BLaER1 treated with 17β-estradiol and CSF1 and Interleukin-3, amounts not matched to agents 10 nM and 100 nM (cell line): ENCODE data around the gene NPPA.

Experiments used
- H3K27ac ChIP-seq, 11 experiments: shearing (Covaris generic); formaldehyde crosslinking; 2 replicates each; pipeline ENCODE4 v1.8.1; 2022
- H3K27me3 ChIP-seq, 11 experiments: shearing (Covaris generic); formaldehyde crosslinking; 2 replicates each; pipeline ENCODE4 v1.8.1; 2022
- H3K36me3 ChIP-seq, 11 experiments: shearing (Covaris generic); formaldehyde crosslinking; 2 replicates each; pipeline ENCODE4 v1.8.1; 2022
- H3K4me1 ChIP-seq, 10 experiments: shearing (Covaris generic); formaldehyde crosslinking; 2 replicates each; pipeline ENCODE4 v1.8.1; 2022
- H3K4me2 ChIP-seq, 11 experiments: shearing (Covaris generic); formaldehyde crosslinking; 2 replicates each; pipeline ENCODE4 v1.8.1; 2022
- H3K4me3 ChIP-seq, 10 experiments: shearing (Covaris generic); formaldehyde crosslinking; 2 replicates each; pipeline ENCODE4 v1.8.1; 2022
- H3K9ac ChIP-seq, 11 experiments: shearing (Covaris generic); formaldehyde crosslinking; 2 replicates each; pipeline ENCODE4 v1.8.1; 2022
- H3K9me3 ChIP-seq, 11 experiments: shearing (Covaris generic); formaldehyde crosslinking; replicated peaks in 1 of 11; 2 replicates each; pipeline ENCODE4 v1.8.1; 2022
- H4K20me1 ChIP-seq, 11 experiments: shearing (Covaris generic); formaldehyde crosslinking; 2 replicates each; pipeline ENCODE4 v1.8.1; 2022
- Cebpa-rat ChIP-seq, 11 experiments: shearing (Covaris generic); IDR thresholded peaks; 2 replicates each; pipeline ENCODE4 v1.8.1; 2022

NPPA gene

DNA sequence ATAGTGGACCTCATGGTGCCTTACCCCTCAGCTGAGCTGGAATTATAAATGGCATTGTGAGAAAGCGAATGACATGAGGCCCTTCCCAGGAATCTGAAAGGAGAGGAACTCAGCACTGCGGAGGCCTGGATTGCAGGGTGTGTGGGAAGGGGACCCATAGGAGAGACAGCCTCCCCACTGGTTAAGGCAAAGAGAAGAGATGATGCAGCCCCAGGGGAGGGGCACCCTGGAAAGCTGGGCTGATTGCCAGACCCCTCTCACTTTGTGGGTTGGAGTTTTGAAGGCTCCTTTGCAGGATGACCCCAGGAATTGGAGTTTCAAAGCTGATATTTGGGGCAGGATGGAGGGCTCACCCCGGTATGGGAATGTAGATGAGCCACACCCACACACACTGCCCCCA is 9.1 kb upstream of the NPPA start:
- Histone ChIP-seq H3K4me1 (peaks cover 3 to 47% (median 31%) of the 10 kb centered on the region in 10 experiments; a peak in 19 of 20 replicates), H3K27ac (no peak overlapping the region), H4K20me1 (peaks cover 0 to 46% (median 4%) of the 10 kb centered on the region in 11 experiments; a peak in 6 of 22 replicates), H3K9me3 (no peaks in the 10 kb centered on the region), H3K27me3 (peaks cover 11 to 25% (median 15%) of the 10 kb centered on the region in 11 experiments), H3K4me2 (peak overlapping the region in 9 of 11 experiments; percentile 9 to 80 (median 60); a peak in 17 of 22 replicates), H3K4me3 (no peak overlapping the region), H3K36me3 (no peaks in the 10 kb centered on the region), H3K9ac (no peak overlapping the region)
- no peak for TF ChIP-seq Cebpa-rat (IDR thresholded peaks at IDR 0.05)

DNA sequence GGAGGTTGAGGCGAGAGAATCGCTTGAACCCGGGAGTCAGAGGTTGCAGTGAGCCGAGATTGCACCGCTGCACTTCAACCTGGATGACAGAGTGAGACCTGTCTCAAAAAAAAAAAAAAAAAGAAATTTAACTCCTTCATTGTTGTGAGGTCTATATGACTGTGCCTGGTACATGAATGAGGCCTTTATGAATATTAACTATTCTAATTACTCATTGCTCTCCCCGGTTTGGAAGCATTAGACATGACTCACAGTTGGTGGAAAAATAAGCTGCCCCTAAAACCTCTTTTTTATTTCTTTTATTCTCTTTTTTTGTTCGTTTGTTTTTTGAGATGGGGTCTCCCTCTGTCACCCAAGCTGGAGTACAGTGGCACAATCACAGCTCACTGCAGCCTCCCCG is 7.8 kb upstream of the NPPA start:
- Histone ChIP-seq H3K27me3 (peaks cover 11 to 25% (median 15%) of the 10 kb centered on the region in 11 experiments), H3K4me2 (no peak overlapping the region), H3K36me3 (no peaks in the 10 kb centered on the region), H3K27ac (no peak overlapping the region), H3K9ac (no peak overlapping the region), H3K4me1 (peaks cover 15 to 60% (median 44%) of the 10 kb centered on the region in 10 experiments), H3K9me3 (no peaks in the 10 kb centered on the region), H4K20me1 (peaks cover 0 to 54% (median 7%) of the 10 kb centered on the region in 11 experiments; a peak in 6 of 22 replicates), H3K4me3 (no peak overlapping the region)
- no peak for TF ChIP-seq Cebpa-rat (IDR thresholded peaks at IDR 0.05)

DNA sequence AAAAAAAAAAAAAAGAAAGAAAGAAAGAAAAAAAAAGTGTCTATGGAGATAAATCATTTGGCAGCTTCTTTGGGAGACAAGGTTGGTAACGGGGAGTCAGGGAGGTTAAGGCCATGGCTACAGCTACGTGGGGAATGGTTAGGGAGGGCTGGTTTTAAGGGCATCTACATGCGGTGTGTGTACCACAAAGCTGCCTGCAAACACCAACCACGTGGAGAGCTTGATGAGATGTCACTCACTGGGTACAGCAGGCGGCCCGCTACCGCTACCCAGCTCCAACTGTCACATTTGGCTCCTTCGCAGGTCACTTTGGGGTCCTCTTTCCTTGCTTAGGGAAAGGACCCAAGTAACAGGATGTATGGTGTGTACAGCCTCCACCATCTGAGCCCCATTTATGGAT is 6.9 kb upstream of the NPPA start:
- Histone ChIP-seq H3K36me3 (no peaks in the 10 kb centered on the region), H3K9ac (no peak overlapping the region), H3K4me1 (peaks cover 15 to 69% (median 53%) of the 10 kb centered on the region in 10 experiments), H3K27me3 (peaks cover 11 to 23% (median 15%) of the 10 kb centered on the region in 11 experiments), H3K4me2 (peak overlapping the region in 1 of 11 experiments; percentile 0; a peak in 2 of 22 replicates), H3K4me3 (no peak overlapping the region), H3K9me3 (no peaks in the 10 kb centered on the region), H4K20me1 (peaks cover 0 to 51% (median 7%) of the 10 kb centered on the region in 11 experiments; a peak in 6 of 22 replicates), H3K27ac (no peak overlapping the region)
- TF ChIP-seq Cebpa-rat (IDR thresholded peaks at IDR 0.05) = no peak

DNA sequence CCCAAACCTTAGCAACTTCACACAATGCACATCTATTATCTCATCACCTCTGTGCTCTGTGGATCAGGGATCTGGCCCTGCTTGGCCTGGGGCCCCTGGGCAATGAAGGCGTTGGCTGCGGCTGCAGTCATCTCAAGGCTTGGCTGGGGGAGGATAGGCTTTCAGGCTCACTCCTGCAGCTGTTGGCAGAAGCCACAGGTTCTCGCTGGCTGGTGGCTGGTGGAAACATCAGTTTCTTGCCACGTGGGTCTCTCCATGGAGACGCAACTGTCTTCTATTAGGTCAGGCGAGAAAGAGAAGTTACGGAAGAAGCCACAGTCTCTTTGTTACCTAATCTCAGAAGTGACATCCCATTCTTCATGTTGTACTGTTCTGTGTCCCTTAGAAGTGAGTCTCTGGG is 3.6 kb upstream of the NPPA start:
- peak overlapping the region in 6 of 11 experiments; percentile 37 to 66 (median 52); a peak in 10 of 22 replicates for H3K27ac ChIP-seq
- peaks cover 0 to 46% (median 14%) of the 10 kb centered on the region in 11 experiments; a peak in 12 of 22 replicates for H4K20me1 ChIP-seq
- no peak overlapping the region for H3K4me3 ChIP-seq
- peak overlapping the region in 2 of 11 experiments; percentile 14 to 33; a peak in 1 of 22 replicates for H3K9ac ChIP-seq
- peak overlapping the region; percentile 28 to 87 (median 72); a peak in 21 of 22 replicates for H3K4me2 ChIP-seq
- H3K9me3 ChIP-seq = no peaks in the 10 kb centered on the region
- H3K4me1 ChIP-seq = peaks cover 22 to 71% (median 63%) of the 10 kb centered on the region in 10 experiments
- TF ChIP-seq Cebpa-rat (IDR thresholded peaks at IDR 0.05) = 0 out of 22 replicates have a peak, but pooled peaks of 1 of the 11 experiments have one; percentile 24
- no peaks in the 10 kb centered on the region for H3K27me3 ChIP-seq
- H3K36me3 ChIP-seq = peaks cover 0 to 12% (median 0%) of the 10 kb centered on the region in 11 experiments; a peak in 9 of 22 replicates

DNA sequence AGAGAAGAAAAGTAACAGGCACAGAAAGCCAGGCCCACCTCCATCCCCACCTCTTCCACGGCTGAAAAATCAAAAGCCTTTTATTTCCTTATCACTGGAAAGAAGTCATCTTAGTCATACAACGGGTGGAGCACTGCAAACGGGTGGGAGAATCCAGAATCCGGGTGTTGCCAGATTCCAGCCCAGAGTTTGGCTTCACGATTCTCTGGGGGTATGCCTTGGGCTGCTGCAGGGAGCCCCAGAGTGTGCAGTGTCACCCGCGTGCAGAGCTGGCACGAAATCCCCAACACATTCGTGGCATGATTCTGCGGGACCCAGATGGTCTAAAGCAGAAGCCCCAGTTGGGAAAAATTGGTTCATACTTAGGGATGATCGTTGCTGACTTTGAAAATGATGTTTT is 2.6 kb upstream of the NPPA start:
- Histone ChIP-seq H3K4me3 (no peak overlapping the region), H3K4me2 (peak overlapping the region in 9 of 11 experiments; percentile 5 to 87 (median 73); a peak in 15 of 22 replicates), H3K9me3 (no peaks in the 10 kb centered on the region), H3K4me1 (peaks cover 22 to 81% (median 73%) of the 10 kb centered on the region in 10 experiments), H3K9ac (no peak overlapping the region), H4K20me1 (peaks cover 0 to 56% (median 19%) of the 10 kb centered on the region in 11 experiments; a peak in 14 of 22 replicates), H3K36me3 (peaks cover 0 to 22% (median 5%) of the 10 kb centered on the region in 11 experiments; a peak in 13 of 22 replicates), H3K27me3 (no peaks in the 10 kb centered on the region), H3K27ac (peak overlapping the region in 3 of 11 experiments; percentile 47 to 66 (median 58); a peak in 4 of 22 replicates)
- TF ChIP-seq Cebpa-rat (IDR thresholded peaks at IDR 0.05) = no peak

DNA sequence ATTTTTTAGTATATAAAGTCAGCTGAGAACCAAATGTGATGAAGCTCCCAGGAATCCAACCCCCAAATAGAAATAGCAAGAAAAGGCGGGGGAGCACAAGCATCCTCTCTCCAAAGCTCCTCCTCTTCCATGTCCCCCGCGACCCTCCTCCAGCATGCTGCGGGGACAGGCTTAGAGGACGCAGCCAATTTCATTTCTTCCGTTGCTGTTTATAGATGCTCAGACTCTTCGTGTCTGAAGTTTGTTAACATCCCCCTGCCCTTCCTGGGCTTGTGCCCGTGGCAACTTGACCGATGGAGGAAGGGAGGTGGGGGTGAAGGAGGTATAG is 754 bp upstream of the NPPA start:
- Histone ChIP-seq H3K4me1 (peaks cover 32 to 96% (median 85%) of the 10 kb centered on the region in 10 experiments), H3K27me3 (no peaks in the 10 kb centered on the region), H3K4me3 (no peak overlapping the region), H3K9ac (peak overlapping the region in 1 of 11 experiments; percentile 15; a peak in 1 of 22 replicates), H3K4me2 (peak overlapping the region in 9 of 11 experiments; percentile 32 to 87 (median 73); a peak in 17 of 22 replicates), H3K9me3 (no peaks in the 10 kb centered on the region), H3K27ac (peak overlapping the region in 1 of 11 experiments; percentile 6; a peak in 1 of 22 replicates), H3K36me3 (peaks cover 10 to 41% (median 21%) of the 10 kb centered on the region in 11 experiments), H4K20me1 (peaks cover 0 to 75% (median 19%) of the 10 kb centered on the region in 11 experiments; a peak in 14 of 22 replicates)
- no peak for TF ChIP-seq Cebpa-rat (IDR thresholded peaks at IDR 0.05)

DNA sequence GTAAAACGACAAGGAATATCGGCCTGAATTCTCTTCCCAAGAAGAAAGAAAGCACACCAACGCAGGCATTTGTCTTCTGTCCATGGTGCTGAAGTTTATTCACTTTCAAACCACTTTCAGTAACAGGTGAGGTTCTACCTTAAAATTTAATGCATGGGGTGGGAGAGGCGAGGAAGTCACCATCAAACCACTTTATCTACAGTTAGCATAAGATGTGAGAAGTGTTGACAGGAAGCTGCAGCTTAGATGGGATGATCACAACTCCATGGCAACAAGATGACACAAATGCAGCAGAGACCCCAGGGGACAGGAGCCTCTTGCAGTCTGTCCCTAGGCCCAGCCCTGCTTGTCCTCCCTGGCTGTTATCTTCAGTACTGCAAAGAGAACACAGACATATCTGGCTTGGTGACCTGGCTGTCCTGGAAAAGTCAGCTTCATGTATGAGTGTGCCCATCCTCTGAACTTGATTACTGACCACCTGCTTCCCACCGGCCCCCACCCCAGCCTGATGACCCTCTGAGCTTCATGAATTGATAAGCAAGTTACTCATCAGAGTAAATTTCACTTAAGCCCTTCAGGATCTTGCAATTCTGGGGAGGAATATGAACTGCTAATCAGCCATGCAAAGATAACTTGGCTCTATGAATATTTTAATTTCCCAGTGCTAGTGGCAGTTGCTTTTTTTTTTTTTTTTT is 1.8 kb downstream of the NPPA start:
- no peaks in the 10 kb centered on the region for H3K27me3 ChIP-seq
- H3K27ac ChIP-seq = no peak overlapping the region
- H3K4me2 ChIP-seq = peak overlapping the region in 7 of 11 experiments; percentile 9 to 70 (median 40); a peak in 10 of 22 replicates
- no peak for TF ChIP-seq Cebpa-rat (IDR thresholded peaks at IDR 0.05)
- peaks cover 45 to 97% (median 90%) of the 10 kb centered on the region in 10 experiments for H3K4me1 ChIP-seq
- H3K9me3 ChIP-seq = no peaks in the 10 kb centered on the region
- no peak overlapping the region for H3K9ac ChIP-seq
- no peak overlapping the region for H3K4me3 ChIP-seq
- peaks cover 14 to 63% (median 35%) of the 10 kb centered on the region in 11 experiments for H3K36me3 ChIP-seq
- H4K20me1 ChIP-seq = peaks cover 0 to 87% (median 38%) of the 10 kb centered on the region in 11 experiments; a peak in 18 of 22 replicates

DNA sequence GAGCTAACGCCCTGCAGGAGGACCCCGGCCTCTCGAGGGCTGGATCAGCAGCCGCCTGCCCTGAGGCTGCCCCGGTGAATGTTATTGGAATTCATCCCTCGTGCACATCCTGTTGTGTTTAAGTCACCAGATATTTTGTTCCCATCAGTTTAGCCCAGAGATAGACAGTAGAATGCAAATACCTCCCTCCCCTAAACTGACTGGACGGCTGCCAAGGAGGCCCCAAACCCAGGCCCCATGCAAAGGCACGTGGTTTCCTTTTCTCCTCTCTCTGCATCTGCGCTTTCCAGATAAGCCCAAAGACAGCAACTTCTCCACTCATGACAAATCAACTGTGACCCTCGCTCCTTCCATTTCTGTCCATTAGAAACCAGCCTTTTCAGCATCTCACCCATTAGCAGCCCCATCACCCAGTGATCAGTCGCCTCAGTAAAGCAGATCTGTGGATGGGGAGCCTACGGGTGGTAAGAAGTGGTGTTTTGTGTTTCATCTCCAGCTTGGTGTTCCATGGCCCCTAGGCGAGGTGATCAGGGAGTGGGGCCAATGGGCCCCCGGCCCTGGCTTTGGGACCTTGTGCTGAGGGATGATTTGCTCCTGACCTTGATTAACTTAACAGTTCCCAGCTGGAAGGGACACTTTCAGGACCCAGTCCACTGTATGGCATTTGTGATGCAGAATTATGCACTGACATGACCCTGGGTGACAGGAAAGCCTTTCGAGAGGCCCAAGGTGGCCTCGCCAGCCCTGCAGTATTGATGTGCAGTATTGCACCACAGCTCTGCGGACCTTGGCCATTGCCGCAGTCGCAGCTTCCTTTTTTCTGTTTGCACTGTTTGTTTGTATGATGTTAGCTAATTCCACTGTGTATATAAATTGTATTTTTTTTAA is 5.2 kb downstream of the NPPA start:
- Histone ChIP-seq H3K4me3 (no peak overlapping the region), H3K27me3 (no peaks in the 10 kb centered on the region), H3K4me2 (peak overlapping the region; percentile 66 to 87 (median 81)), H3K36me3 (peaks cover 45 to 94% (median 66%) of the 10 kb centered on the region in 11 experiments), H3K9ac (peak overlapping the region in 7 of 11 experiments; percentile 12 to 61 (median 32); a peak in 10 of 22 replicates), H3K4me1 (peaks cover 48 to 76% (median 69%) of the 10 kb centered on the region in 10 experiments), H3K9me3 (no peaks in the 10 kb centered on the region), H3K27ac (peak overlapping the region in 8 of 11 experiments; percentile 11 to 54 (median 42); a peak in 14 of 22 replicates), H4K20me1 (peaks cover 0 to 95% (median 48%) of the 10 kb centered on the region in 11 experiments; a peak in 19 of 22 replicates)
- no peak; a peak in 1 of 22 replicates for TF ChIP-seq Cebpa-rat (IDR thresholded peaks at IDR 0.05)
